A549 (cell line): ENCODE measurements around the gene LDLRAD3. TPM values are rescaled to one million over a fixed set of nuclear protein-coding genes. Genes with fewer than 3 reads are reported as not detected.
A peak's percentile ranks its signal among the peaks of the same experiment; 100 is the strongest.

Experiments used
- ATAC-seq, 2 experiments: fragments of 200-7000 bp in 1 of 2; fragments of >200 bp in 1 of 2; cut with Nextera tagmentation in 1 of 2; cut with Tn5 transposase in 1 of 2; 3 replicates each; pipeline versions ENCODE4 v1.8.0 to v1.9.1; 2018 to 2020; ENCODE audit warnings: mild to moderate bottlenecking in 1 of 2, moderate library complexity in 1 of 2
- CTCF ChIA-PET: fragments of 300-600 bp; sonication (Branson Sonifier 250); formaldehyde crosslinking; extraction: SDS; loops from one replicate; lab custom pipeline; 2021; ENCODE audit warnings: antibody characterized with exemption, inconsistent platforms; lab: Yijun Ruan, JAX
- POLR2A ChIA-PET: fragments of 350-600 bp; formaldehyde crosslinking; extraction: SDS; loops from one replicate; lab custom pipeline; 2021; ENCODE audit warnings: antibody characterized with exemption, inconsistent platforms; lab: Yijun Ruan, JAX
- DNase-seq, 2 experiments: peaks; one replicate each; pipeline versions ENCODE4 v3.0.0 to v3.0.0-alpha.2; 2011 to 2016; ENCODE audit warnings: low read depth in 1 of 2, low spot score in 1 of 2
- FAIRE-seq: peaks from 2 replicates; lab custom pipeline; 2011; peaks lifted over from hg19 to GRCh38; lab: Jason Lieb, UNC
- H3K27ac ChIP-seq, 2 experiments: fragments of >200 bp; sonication (Bioruptor Twin); formaldehyde crosslinking; 3 replicates each; pipeline ENCODE4 v1.5.1; 2016 to 2017
- H3K4me1 ChIP-seq: fragments of >200 bp; sonication (Bioruptor Twin); formaldehyde crosslinking; 3 replicates; pipeline ENCODE4 v1.6.1; 2016
- H3K4me2 ChIP-seq: fragments of >200 bp; sonication (Bioruptor Twin); formaldehyde crosslinking; 3 replicates; pipeline ENCODE4 v1.6.1; 2016
- H3K4me3 ChIP-seq: fragments of >200 bp; sonication (Bioruptor Twin); formaldehyde crosslinking; 3 replicates; pipeline ENCODE4 v1.5.1; 2016
- H3K9me3 ChIP-seq: fragments of >200 bp; sonication (Bioruptor Twin); formaldehyde crosslinking; 3 replicates; pipeline ENCODE4 v1.6.1; 2016
- FOSL2 ChIP-seq, 2 experiments: fragments of 450-650 bp in 1 of 2; fragments of >200 bp in 1 of 2; sonication (Bioruptor Twin) in 1 of 2; formaldehyde crosslinking; IDR thresholded peaks; 2 replicates each; pipeline versions ENCODE4 v1.5.0 to v1.6.1; 2016 to 2020; ENCODE audit warnings: mild to moderate bottlenecking in 1 of 2, moderate library complexity in 1 of 2
- FOXS1 ChIP-seq: fragments of 250-450 bp; sonication (Bioruptor Pico); IDR thresholded peaks from 2 replicates; pipeline ENCODE4 v1.5.0; 2020; ENCODE audit warnings: mild to moderate bottlenecking, moderate library complexity
- HOXB5 ChIP-seq: fragments of 250-450 bp; sonication (Bioruptor Pico); IDR thresholded peaks from 2 replicates; pipeline ENCODE4 v1.5.0; 2020; ENCODE audit warnings: mild to moderate bottlenecking, moderate library complexity
- JUNB ChIP-seq: fragments of >200 bp; sonication (Bioruptor Twin); formaldehyde crosslinking; IDR thresholded peaks from 2 replicates; pipeline ENCODE4 v1.6.1; 2016
- NPAS2 ChIP-seq: fragments of 250-450 bp; sonication (Bioruptor Pico); IDR thresholded peaks from 2 replicates; pipeline ENCODE4 v1.8.0; 2022; ENCODE audit warnings: mild to moderate bottlenecking, moderate library complexity, borderline replicate concordance
- NR3C1 ChIP-seq: fragments of >200 bp; sonication (Bioruptor Twin); formaldehyde crosslinking; IDR thresholded peaks from 3 replicates; pipeline ENCODE4 v1.6.1; 2017
- POLR2A ChIP-seq: IDR thresholded peaks from 2 replicates; pipeline ENCODE4 v1.6.1; 2012; ENCODE audit warnings: mild to moderate bottlenecking, low read length
- ZFP36 ChIP-seq: fragments of 450-650 bp; IDR thresholded peaks from 2 replicates; pipeline ENCODE4 v1.6.1; 2014; ENCODE audit warnings: borderline replicate concordance; ENCODE audit not compliant: partially characterized antibody
- WGBS: methylation state at CpG from one replicate; pipeline ENCODE4 v1.1.6; 2017; ENCODE audit errors: missing lambda C conversion rate; 5-methylcytosine and 5-hydroxymethylcytosine counted together
- polyA plus RNA-seq, 4 experiments: library from polyadenylated mRNA; depleted of rRNA in 3 of 4; stranded (reverse); fragments of >200 nt; fragmentation: RNase III in 1 of 4; extraction: RNeasy Plus Mini Kit Qiagen cat#74134 plus additional on column Dnase treatment in 1 of 4; gene quantifications; 2 replicates in 3 of 4; 3 replicates in 1 of 4; pipeline ENCODE4 v1.2.3, GENCODE V29; 2011 to 2017
- small RNA-seq, 6 experiments: library from RNA; depleted of rRNA; stranded (forward); fragments of <200 nt; gene quantifications; one replicate each; pipeline ENCODE3, GENCODE V24; 2012
- TF ChIP-seq, protein P1 (sequence below): fragments of >200 bp; sonication (Bioruptor Twin); formaldehyde crosslinking; IDR thresholded peaks from 2 replicates; pipeline ENCODE4 v1.6.1; 2016
- TF ChIP-seq, protein P2 (sequence below): fragments of 250-450 bp; sonication (Bioruptor Pico); IDR thresholded peaks from 2 replicates; pipeline ENCODE4 v1.5.0; 2021; ENCODE audit warnings: mild to moderate bottlenecking, moderate library complexity, borderline replicate concordance
- TF ChIP-seq, protein P3 (sequence below): IDR thresholded peaks from 2 replicates; pipeline ENCODE4 v1.6.1; 2012

Gene LDLRAD3
- polyA plus RNA-seq, 2 of the 4 experiments (the other 2 are of a cell fraction) = 10.5 to 13.2 TPM

DNA sequence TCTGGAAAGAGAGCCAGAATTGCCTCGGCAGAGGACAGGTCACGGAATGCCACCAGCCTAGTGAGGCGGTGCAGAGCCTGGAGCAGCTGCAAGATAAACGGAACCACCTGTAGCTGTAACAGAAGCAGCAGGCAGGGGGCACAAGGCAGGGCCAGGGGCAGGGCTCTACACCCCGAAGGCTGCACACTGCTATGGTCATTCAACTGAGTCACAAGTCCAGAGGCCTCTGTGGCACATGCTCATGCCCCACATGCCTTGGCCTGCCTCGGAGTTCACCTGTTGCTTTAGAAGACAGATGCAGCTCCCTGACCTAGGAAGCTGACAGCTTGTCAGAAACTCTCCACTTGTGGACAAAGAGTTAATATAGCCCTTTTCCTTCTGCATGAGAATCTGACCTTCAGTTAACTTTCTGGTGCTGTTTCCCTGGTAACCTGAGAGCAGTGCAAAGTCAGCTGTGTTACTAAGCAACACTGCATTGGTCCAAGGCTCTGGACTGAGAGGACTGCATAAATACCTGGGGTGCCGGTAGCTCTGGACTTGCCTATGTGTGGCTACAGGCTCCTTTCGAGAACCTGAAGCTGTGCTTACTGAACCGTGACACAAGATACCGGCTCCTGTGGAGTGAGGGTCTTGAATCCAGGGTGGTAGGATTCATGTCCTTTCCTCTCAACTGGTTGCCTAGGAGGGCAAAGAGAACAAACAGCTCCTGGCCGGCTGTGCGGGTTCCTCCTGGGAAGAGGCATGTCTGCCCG, 334.8 kb downstream of the LDLRAD3 start:
- DNase-seq = no peak
- TF ChIP-seq NR3C1 = no peak
- TF ChIP-seq, protein P1, sequence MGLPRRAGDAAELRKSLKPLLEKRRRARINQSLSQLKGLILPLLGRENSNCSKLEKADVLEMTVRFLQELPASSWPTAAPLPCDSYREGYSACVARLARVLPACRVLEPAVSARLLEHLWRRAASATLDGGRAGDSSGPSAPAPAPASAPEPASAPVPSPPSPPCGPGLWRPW = no peak
- TF ChIP-seq, all 56 proteins: peak for 0
- WGBS = 86% methylated on average over 12 of the region's 13 CpGs
- Histone ChIP-seq H3K27ac (no peak overlapping the region), H3K4me1 (no peaks in the 10 kb centered on the region), H3K4me2 (no peak overlapping the region), H3K4me3 (no peak overlapping the region), H3K9me3 (no peaks in the 10 kb centered on the region)
- ATAC-seq (peak in 1 of 2 experiments; percentile 55; a peak in 3 of 6 replicates), FAIRE-seq (no peak)
- CTCF ChIA-PET = interaction anchor here (0.8 to 2.8 kb wide), 6 partner anchors 9 to 214 kb away, joined by 3 to 21 read pairs (median 4); partner anchors contain the start of gene COMMD9
- POLR2A ChIA-PET = interaction anchor here (0.6 kb wide), 1 partner anchor 10 kb away, joined by 7 read pairs; no protein-coding TSS in a partner anchor

DNA sequence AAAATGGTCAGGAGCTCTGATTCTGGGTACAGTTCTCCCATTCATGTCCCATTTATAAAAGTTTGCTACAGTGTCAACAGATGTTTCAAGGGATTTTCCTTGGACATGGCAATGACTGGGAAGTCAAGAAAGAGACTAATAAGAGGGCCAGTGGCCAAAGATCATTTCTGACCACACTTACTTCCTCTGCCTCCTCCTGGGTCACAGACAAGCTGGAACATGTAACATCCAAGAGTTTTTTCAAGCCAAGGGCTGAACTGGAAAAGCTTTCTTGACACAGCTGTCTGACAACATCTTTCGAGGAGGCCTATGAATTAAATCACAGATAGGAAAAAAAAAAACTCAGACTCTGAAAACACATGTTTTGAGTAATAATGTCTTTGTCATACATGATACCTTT, 336.7 kb downstream of the LDLRAD3 start:
- Histone ChIP-seq H3K4me3 (no peak overlapping the region), H3K4me2 (no peak overlapping the region), H3K4me1 (no peaks in the 10 kb centered on the region), H3K27ac (no peak overlapping the region), H3K9me3 (no peaks in the 10 kb centered on the region)
- CTCF ChIA-PET = interaction anchor here (1.1 to 2.8 kb wide), 5 partner anchors 8 to 198 kb away, joined by 3 to 21 read pairs (median 8); no protein-coding TSS in a partner anchor
- POLR2A ChIA-PET = no interaction called here
- DNase-seq (no peak), FAIRE-seq (no peak), ATAC-seq (no peak)
- TF ChIP-seq NPAS2 (CRISPR knock-in tag) (no peak), JUNB (no peak), NR3C1 (no peak), FOXS1 (CRISPR knock-in tag) (no peak), FOSL2 (IDR thresholded peaks at IDR 0.05) (no peak), FOSL2 (CRISPR knock-in tag; IDR thresholded peaks at IDR 0.05) (no peak), HOXB5 (CRISPR knock-in tag) (no peak), ZFP36 (no peak), POLR2A (no peak)
- TF ChIP-seq, protein P2, sequence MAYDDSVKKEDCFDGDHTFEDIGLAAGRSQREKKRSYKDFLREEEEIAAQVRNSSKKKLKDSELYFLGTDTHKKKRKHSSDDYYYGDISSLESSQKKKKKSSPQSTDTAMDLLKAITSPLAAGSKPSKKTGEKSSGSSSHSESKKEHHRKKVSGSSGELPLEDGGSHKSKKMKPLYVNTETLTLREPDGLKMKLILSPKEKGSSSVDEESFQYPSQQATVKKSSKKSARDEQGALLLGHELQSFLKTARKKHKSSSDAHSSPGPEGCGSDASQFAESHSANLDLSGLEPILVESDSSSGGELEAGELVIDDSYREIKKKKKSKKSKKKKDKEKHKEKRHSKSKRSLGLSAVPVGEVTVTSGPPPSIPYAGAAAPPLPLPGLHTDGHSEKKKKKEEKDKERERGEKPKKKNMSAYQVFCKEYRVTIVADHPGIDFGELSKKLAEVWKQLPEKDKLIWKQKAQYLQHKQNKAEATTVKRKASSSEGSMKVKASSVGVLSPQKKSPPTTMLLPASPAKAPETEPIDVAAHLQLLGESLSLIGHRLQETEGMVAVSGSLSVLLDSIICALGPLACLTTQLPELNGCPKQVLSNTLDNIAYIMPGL (CRISPR knock-in tag) = no peak
- TF ChIP-seq, protein P3, sequence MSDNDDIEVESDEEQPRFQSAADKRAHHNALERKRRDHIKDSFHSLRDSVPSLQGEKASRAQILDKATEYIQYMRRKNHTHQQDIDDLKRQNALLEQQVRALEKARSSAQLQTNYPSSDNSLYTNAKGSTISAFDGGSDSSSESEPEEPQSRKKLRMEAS = no peak
- 76% methylated on average over 1 of the region's 1 CpG for WGBS

Small RNAs within 50 kb of the gene (small RNA-seq; reads per million reads assigned to genes)
- 0 reads per million in 6 experiments for gene MIR3973
